ENCODE data around the gene PGS1. TPM values are rescaled to one million over a fixed set of nuclear protein-coding genes. Genes with fewer than 3 reads are reported as not detected.

Gene PGS1
- total and polyA plus RNA-seq, 2 experiments from 2014 or later: 30.4 to 42.5 TPM

DNA sequence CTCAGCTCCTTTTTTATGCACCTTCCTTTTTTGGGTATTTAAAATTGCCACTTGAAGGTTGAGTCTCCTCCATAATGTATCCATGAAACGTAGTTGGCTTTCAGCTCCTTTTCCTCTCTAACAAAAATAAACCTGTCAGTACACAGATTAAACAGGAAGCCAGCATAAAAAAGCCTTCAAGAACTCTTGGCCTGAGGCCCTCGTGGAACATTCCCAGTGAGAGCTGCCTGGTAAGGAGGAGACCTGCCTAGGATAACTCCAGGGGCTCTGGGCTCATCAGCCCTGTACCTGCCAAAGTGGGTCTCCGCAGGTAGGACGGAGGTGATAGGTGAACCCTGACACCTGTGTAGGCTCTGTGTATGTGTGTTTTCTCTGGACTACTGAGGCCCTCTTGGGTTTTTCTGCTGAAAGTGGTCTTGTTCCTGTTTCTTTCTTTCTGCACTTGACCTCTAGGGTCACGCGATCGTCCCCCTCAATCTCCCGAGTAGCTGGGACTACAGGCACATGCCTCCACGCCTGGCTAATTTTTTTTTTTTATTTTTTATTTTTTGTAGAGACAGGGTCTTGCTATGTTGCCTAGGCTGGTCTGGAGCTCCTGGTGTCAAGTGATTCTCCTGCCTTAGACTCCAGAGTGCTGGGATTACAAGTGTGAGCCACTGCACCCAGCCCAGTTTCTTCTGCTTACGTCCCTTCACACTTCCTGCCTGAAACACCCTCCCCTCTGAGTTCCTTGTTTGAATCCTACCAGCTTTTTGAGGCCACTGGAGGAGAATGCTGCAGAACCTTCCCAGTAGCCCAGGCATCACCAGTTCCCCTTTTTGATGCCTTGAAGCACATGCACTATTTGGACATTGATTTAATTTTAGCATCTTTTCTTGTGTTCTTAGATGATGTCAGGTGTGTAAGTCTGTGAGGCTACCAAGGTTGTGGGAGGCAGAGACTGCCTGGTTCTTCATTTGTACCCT lies 9.8 kb downstream of the PGS1 start:
- Histone ChIP-seq H3K79me2 (peaks cover 93% of the 10 kb centered on the region), H4K20me1 (ENCODE audit: insufficient read depth, poor library complexity, severe bottlenecking) (peaks cover 20% of the 10 kb centered on the region), H3K9me2 (replicated peaks; ENCODE audit: insufficient read depth) (no peaks in the 10 kb centered on the region), H3K9me3 (ENCODE audit: low read depth) (no peaks in the 10 kb centered on the region), H3K4me3 (no peak overlapping the region), H2AFZ (no peak overlapping the region), H3K27me3 (no peaks in the 10 kb centered on the region), H3K36me3 (replicated peaks; ENCODE audit: insufficient read depth, low read depth) (no peaks in the 10 kb centered on the region), H3K4me1 (ENCODE audit: insufficient read depth) (peaks cover 39% of the 10 kb centered on the region), H3K4me2 (no peak overlapping the region), H3K27ac (peak overlapping the region; percentile 21)
- DNase-seq (ENCODE audit: low spot score): no peak
- TF ChIP-seq, protein P1, sequence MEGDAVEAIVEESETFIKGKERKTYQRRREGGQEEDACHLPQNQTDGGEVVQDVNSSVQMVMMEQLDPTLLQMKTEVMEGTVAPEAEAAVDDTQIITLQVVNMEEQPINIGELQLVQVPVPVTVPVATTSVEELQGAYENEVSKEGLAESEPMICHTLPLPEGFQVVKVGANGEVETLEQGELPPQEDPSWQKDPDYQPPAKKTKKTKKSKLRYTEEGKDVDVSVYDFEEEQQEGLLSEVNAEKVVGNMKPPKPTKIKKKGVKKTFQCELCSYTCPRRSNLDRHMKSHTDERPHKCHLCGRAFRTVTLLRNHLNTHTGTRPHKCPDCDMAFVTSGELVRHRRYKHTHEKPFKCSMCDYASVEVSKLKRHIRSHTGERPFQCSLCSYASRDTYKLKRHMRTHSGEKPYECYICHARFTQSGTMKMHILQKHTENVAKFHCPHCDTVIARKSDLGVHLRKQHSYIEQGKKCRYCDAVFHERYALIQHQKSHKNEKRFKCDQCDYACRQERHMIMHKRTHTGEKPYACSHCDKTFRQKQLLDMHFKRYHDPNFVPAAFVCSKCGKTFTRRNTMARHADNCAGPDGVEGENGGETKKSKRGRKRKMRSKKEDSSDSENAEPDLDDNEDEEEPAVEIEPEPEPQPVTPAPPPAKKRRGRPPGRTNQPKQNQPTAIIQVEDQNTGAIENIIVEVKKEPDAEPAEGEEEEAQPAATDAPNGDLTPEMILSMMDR (IDR thresholded peaks at IDR 0.05; ENCODE audit: poor library complexity): no peak
- TF ChIP-seq EZH2phosphoT487 (IDR thresholded peaks at IDR 0.05; ENCODE audit: low read depth, severe bottlenecking, unreplicated experiment) (no peak), EZH2 (IDR thresholded peaks at IDR 0.05; ENCODE audit: borderline replicate concordance) (no peak)
- 72% methylated on average over 10 of the region's 10 CpGs for WGBS (ENCODE audit: low lambda C conversion rate, missing lambda C conversion rate)

DNA sequence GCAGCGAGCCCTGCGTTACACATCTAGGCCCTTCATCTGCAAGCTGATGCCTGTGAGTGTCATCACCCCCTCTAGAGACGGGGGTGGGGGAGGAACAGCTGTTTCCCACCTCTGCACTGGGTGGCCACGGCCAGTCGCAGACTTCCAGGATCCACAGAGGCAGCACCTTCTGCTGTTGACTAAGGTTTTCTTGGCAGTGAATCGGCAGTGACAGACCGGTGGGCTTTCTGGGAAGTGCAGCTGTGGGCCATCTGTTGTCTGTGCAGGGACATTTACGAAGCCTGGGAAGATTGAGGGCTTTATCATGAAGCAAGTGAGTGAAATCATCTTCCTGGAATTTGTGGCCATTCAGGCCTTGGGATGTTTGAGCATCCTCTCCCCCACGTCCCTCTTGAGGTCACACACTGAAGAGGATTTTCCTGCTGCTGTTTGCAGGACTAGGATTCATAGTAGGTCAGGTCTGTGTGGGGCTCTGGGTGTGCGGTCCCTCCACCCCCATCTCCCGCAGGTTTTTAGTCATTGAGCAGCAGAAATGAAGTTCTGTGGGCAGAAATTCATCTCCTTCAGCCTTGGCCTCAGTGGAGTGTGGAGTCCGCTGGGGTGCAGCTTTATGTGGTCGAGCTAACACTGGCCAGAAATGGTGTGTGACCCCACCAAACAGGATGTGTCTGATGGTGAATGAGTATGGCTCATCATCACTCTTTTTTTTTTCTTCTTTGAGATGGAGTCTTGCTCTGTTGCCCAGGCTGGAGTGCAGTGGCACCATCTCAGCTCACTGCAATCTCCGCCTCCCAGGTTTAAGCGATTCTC lies 12.0 kb downstream of the PGS1 start:
- no peak for TF ChIP-seq EZH2 (IDR thresholded peaks at IDR 0.05; ENCODE audit: borderline replicate concordance)
- TF ChIP-seq, protein P1 (IDR thresholded peaks at IDR 0.05; ENCODE audit: poor library complexity): no peak
- no peak for TF ChIP-seq EZH2phosphoT487 (IDR thresholded peaks at IDR 0.05; ENCODE audit: low read depth, severe bottlenecking, unreplicated experiment)
- Histone ChIP-seq H3K27ac (peak overlapping the region; percentile 84), H3K4me2 (no peak overlapping the region), H3K4me1 (ENCODE audit: insufficient read depth) (peaks cover 28% of the 10 kb centered on the region), H3K4me3 (no peak overlapping the region), H2AFZ (no peak overlapping the region), H3K9me2 (replicated peaks; ENCODE audit: insufficient read depth) (no peaks in the 10 kb centered on the region), H4K20me1 (ENCODE audit: insufficient read depth, poor library complexity, severe bottlenecking) (peaks cover 14% of the 10 kb centered on the region), H3K9me3 (ENCODE audit: low read depth) (no peaks in the 10 kb centered on the region), H3K36me3 (replicated peaks; ENCODE audit: insufficient read depth, low read depth) (no peaks in the 10 kb centered on the region), H3K79me2 (peaks cover 92% of the 10 kb centered on the region), H3K27me3 (no peaks in the 10 kb centered on the region)
- 71% methylated on average over 15 of the region's 15 CpGs for WGBS (ENCODE audit: low lambda C conversion rate, missing lambda C conversion rate)
- DNase-seq (ENCODE audit: low spot score): peak; percentile 69

DNA sequence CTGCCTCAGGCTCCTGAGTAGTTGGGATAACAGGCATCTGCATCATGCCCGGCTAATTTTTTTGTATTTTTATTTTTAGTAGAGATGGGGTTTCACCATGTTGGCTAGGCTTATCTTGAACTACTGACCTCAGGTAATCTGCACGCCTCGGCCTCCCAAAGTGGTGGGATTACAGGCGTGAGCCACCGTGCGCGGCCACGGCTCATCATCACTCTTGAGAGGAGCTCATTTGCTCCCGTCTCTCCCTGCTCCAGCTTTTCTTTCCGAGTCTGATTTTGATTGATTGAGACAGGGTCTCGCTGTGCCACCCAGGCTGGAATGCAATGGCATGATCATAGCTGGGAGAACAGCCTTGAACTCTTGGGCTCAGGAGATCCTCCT lies 12.6 kb downstream of the PGS1 start:
- peaks cover 25% of the 10 kb centered on the region for H3K4me1 ChIP-seq (ENCODE audit: insufficient read depth)
- H3K4me3 ChIP-seq: no peak overlapping the region
- peaks cover 12% of the 10 kb centered on the region for H4K20me1 ChIP-seq (ENCODE audit: insufficient read depth, poor library complexity, severe bottlenecking)
- H3K27me3 ChIP-seq: no peaks in the 10 kb centered on the region
- no peak overlapping the region for H2AFZ ChIP-seq
- TF ChIP-seq EZH2 (IDR thresholded peaks at IDR 0.05; ENCODE audit: borderline replicate concordance) (no peak), EZH2phosphoT487 (IDR thresholded peaks at IDR 0.05; ENCODE audit: low read depth, severe bottlenecking, unreplicated experiment) (no peak)
- TF ChIP-seq, protein P1 (IDR thresholded peaks at IDR 0.05; ENCODE audit: poor library complexity): no peak
- H3K79me2 ChIP-seq: peaks cover 92% of the 10 kb centered on the region
- no peaks in the 10 kb centered on the region for H3K36me3 ChIP-seq (replicated peaks; ENCODE audit: insufficient read depth, low read depth)
- 93% methylated on average over 11 of the region's 11 CpGs for WGBS (ENCODE audit: low lambda C conversion rate, missing lambda C conversion rate)
- no peaks in the 10 kb centered on the region for H3K9me2 ChIP-seq (replicated peaks; ENCODE audit: insufficient read depth)
- no peaks in the 10 kb centered on the region for H3K9me3 ChIP-seq (ENCODE audit: low read depth)
- no peak for DNase-seq (ENCODE audit: low spot score)
- H3K27ac ChIP-seq: peak overlapping the region; percentile 84
- no peak overlapping the region for H3K4me2 ChIP-seq
